Stimulated activated CD8-positive, alpha-beta memory T cell treated with anti-CD3 and anti-CD28 coated beads, Interleukin-15, amount 100 ng/mL, for 24 hours (primary cell): ENCODE measurements around the gene KCNQ5.

Experiments
- DNase-seq: peaks from one replicate; pipeline ENCODE4 v3.0.0-alpha.2; 2020; ENCODE audit warnings: low read depth

The KCNQ5 gene

GRCh38 chr6:72741083-72741482 is 119.2 kb downstream of the KCNQ5 start:
- no peak for DNase-seq

GRCh38 chr6:72742001-72742673 is 120.3 kb downstream of the KCNQ5 start:
- no peak for DNase-seq

- DNase-seq: no peak
These were observed 124.4 kb downstream of the KCNQ5 start for GRCh38 chr6:72746276-72746675.

GRCh38 chr6:72748759-72749158 is 126.9 kb downstream of the KCNQ5 start:
- DNase-seq: no peak

GRCh38 chr6:72755752-72756151 is 133.9 kb downstream of the KCNQ5 start:
- DNase-seq: no peak

GRCh38 chr6:72757048-72757447 is 135.2 kb downstream of the KCNQ5 start:
- no peak for DNase-seq

GRCh38 chr6:72757926-72758325 is 136.1 kb downstream of the KCNQ5 start:
- DNase-seq: no peak

- DNase-seq: no peak
These were observed 137.0 kb downstream of the KCNQ5 start for GRCh38 chr6:72758901-72759300.

- no peak for DNase-seq
These were observed 138.4 kb downstream of the KCNQ5 start for GRCh38 chr6:72760114-72760793.

GRCh38 chr6:72761761-72762160 is 139.9 kb downstream of the KCNQ5 start:
- DNase-seq: no peak

GRCh38 chr6:72769459-72770125 is 147.7 kb downstream of the KCNQ5 start:
- DNase-seq: no peak

- DNase-seq: no peak
These were observed 149.1 kb downstream of the KCNQ5 start for GRCh38 chr6:72770959-72771358.

- DNase-seq: no peak
These were observed 154.6 kb downstream of the KCNQ5 start for GRCh38 chr6:72776456-72776855.

- no peak for DNase-seq
These were observed 159.8 kb downstream of the KCNQ5 start for GRCh38 chr6:72781624-72782023.

GRCh38 chr6:72783035-72783434 is 161.2 kb downstream of the KCNQ5 start:
- no peak for DNase-seq

GRCh38 chr6:72783666-72784065 is 161.8 kb downstream of the KCNQ5 start:
- DNase-seq: no peak

- DNase-seq: no peak
These were observed 162.2 kb downstream of the KCNQ5 start for GRCh38 chr6:72784071-72784470.

- no peak for DNase-seq
These were observed 162.7 kb downstream of the KCNQ5 start for GRCh38 chr6:72784581-72784980.

- DNase-seq: no peak
These were observed 165.6 kb downstream of the KCNQ5 start for GRCh38 chr6:72787391-72788031.

GRCh38 chr6:72788188-72788587 is 166.3 kb downstream of the KCNQ5 start:
- no peak for DNase-seq

- no peak for DNase-seq
These were observed 167.3 kb downstream of the KCNQ5 start for GRCh38 chr6:72789145-72789544.

- no peak for DNase-seq
These were observed 170.8 kb downstream of the KCNQ5 start for GRCh38 chr6:72792692-72793091.
